Fibroblast of the conjunctiva (primary cell): ENCODE data around the gene TM7SF3.

ENCODE experiments used
- DNase-seq: peaks from one replicate; pipeline ENCODE4 v3.0.0-alpha.2; 2010; ENCODE audit warnings: low read depth

The TM7SF3 gene

DNA sequence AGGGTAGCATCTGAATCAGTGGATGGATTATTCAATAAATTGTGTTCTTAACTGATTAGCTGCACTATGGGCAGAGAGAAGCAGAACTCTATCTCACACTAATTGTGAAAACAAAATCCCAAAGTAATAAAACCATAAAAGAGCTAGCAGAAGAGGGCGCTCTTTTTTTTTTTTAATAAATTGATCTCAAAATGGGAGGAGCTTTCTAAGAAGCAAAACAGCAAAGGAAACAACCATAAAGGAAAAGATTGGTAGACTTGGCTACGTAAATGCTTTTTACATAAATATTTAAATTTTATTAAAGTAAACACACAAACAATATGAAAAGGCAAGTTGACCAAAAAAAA lies 1.5 kb upstream of the TM7SF3 start:
- no peak for DNase-seq

DNA sequence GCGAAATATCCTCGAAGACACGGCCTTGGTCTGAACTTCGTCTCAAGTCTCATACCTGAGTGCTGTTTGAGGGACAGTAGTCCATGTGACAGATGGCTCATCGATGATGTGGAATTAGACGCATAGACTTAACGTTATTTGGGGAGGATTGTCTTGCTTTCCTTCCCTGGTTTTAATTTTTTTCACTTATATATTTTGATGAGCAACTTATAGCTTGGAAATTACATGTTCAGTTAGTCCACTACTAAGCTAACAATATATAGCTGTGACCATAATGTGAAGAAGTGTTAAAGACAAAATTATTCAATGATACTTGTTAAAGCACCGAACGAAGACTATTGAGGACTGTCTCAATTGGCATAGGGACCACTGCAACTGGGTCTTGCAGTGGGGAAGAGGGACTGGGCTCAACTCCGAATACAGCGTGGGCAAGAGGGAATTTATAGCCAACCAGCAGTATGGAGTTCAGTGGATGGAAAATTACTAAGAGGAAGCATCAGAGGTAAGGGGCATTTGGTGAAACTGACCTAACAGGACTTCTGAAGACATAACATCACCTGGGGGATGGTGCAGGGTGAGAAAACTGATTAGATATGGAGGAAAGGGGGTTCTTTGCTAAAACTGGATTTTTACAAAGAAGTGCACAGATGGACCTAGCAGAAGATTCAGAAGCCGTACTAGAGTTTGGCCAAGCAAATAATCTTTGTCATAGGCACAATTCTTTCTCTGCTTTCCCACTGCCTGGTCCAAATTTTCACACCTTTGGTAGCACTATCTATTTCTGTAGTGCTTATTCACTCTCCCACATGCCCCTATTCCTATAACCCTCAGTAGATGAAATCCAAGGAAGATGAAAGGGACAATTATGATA lies 910 bp upstream of the TM7SF3 start:
- DNase-seq, result no peak

DNA sequence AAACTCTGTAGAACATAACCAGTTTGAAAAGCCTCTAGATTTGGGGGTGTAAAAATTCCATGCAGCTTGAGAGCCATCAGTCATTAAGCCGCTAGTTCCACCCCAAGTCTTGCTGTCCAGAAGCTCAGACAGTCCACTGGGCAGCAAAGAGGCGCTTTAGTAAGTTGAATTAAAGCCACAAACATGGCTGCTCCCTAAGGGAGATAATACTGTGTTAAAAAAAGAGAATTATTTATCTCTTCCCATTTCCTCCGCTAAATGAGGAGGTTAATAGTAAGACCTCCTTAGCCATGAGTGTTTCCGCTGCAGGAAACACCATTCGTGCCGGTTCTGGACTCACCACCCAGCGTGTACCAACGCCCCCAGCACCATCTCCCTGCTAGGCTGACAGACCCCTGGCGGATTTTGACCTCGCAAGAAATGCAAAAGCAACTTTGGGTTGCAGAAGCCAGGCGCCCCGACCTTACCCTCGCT lies 536 bp downstream of the TM7SF3 start:
- peak; percentile 13 for DNase-seq

DNA sequence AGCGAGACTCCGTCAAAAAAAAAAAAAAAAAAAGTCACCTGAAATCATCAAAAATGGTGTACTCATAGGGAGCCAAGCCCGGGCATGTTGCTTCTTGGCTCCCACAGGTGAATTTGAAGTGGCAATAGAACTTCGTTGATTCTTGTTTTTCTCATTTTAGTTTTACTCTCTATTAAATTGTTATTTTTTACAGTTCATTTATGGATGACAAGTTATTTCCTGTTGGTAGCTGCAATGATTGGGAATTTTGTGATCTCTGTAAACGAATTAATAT lies 1.3 kb downstream of the TM7SF3 start:
- DNase-seq, result no peak

DNA sequence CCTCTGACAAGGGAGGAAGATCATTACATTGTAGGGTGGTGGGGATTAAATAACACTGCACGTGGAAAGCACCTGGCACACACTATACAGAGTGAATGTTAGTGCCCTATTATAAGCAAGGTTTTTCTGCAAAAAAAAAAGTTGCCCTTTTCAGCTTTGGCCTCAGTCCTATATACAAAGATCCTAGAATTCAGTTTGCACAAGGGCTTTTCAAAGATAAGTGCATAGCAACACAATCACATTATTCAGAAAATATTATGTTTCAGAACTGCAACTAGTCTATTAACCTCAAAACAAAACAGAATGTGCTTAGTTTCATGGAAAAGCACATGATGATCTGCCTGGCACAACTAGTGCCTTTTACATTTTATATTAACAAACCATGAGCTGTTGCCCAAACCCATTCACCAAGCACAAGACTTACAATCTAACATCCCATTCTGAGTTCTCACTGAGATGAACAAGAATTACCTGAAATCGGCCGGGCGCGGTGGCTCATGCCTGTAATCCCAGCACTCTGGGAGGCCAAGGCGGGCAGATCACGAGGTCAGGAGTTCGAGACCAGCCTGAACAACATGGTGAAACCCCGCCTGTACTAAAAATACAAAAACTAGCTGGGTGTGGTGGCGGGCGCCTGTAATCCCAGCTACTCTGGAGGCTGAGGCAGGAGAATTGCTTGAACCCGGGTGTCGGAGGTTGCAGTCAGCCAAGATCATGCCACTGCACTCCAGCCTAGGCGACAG lies 1.8 kb downstream of the TM7SF3 start:
- DNase-seq, result no peak

DNA sequence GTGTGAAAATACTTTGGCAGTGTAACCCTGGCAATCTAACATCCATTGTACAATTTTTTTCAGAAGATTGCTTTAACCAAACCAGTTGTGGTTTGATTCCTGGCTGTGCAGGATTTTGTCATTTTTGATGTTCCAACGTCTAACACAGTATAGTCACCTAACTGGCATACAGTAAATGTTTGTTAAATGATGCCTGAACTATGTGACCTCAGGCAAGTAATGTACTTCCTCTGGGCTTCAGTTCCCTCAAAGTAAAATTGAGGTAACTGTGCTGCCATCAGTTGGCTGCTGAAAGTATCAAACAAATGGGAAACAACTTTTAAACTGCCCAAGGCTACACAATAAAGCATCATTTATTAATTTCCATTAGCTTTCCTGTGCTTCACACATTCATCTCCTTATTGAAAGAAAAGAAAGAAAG lies 4.3 kb downstream of the TM7SF3 start:
- no peak for DNase-seq

DNA sequence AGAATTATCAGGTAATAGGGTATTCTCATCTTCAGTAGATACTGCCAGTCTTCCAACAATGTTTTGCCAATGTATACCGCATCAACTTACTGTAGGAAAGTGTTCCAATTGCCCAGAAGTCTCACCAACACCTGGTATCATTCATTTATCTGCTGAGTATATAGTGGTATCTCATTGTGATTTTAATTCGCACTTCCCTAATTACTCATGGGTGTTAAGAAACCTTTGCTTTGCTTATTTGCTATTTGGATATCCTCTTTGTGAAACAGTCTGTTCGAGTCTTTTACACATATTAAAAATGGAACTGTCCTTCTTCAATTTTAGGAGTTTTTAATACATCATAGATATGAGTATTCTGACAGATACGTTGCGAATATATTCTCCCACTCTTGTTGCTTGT lies 6.1 kb downstream of the TM7SF3 start:
- DNase-seq, result no peak

DNA sequence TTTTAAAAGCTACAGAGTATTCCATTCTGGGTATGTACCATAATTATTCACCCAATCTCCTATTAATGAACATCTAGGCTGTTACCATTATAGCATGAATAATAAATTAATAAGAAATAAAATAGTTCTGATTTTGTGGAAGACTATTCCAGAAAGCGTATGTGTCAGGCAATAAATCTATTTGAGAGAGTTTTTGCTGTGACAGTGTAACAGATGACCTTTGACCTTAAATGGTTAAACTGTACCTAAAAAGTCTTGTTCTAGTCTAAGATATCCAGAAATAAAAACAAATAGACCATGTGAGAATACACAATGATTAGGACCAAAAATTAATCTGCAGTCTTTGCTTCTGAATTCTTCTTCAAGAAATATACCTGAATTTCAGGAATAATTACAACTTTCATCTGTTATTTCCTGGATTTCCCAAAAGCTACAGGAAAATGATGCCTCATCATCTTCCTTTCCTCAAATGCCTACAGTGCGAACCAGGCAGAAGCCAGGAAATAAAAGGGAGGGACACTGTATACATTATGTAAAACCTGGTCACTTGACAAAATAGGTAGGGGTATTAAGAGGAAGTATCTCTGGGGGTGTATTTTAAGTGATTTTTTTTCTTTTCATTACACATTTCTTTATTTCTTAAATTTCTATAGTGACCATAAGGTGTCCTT lies 7.3 kb downstream of the TM7SF3 start:
- no peak for DNase-seq

DNA sequence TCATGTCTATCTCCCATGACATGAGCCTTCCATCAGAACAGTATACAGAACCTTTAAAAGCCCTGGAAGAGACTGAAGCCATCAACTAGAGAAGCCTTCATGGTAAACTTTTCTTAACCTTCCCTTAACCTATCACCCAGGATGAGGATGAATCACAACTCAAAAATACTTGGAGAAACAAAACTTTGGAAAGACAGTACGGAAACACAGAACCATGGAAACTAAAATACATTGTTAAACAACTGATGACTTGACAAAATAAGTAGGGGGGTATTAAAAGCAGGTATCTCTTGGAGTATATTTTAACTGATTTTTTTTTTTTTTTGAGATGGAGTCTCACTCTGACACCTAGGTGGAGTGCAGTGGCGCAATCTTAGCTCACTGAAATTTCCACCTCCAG lies 8.7 kb downstream of the TM7SF3 start:
- no peak for DNase-seq

DNA sequence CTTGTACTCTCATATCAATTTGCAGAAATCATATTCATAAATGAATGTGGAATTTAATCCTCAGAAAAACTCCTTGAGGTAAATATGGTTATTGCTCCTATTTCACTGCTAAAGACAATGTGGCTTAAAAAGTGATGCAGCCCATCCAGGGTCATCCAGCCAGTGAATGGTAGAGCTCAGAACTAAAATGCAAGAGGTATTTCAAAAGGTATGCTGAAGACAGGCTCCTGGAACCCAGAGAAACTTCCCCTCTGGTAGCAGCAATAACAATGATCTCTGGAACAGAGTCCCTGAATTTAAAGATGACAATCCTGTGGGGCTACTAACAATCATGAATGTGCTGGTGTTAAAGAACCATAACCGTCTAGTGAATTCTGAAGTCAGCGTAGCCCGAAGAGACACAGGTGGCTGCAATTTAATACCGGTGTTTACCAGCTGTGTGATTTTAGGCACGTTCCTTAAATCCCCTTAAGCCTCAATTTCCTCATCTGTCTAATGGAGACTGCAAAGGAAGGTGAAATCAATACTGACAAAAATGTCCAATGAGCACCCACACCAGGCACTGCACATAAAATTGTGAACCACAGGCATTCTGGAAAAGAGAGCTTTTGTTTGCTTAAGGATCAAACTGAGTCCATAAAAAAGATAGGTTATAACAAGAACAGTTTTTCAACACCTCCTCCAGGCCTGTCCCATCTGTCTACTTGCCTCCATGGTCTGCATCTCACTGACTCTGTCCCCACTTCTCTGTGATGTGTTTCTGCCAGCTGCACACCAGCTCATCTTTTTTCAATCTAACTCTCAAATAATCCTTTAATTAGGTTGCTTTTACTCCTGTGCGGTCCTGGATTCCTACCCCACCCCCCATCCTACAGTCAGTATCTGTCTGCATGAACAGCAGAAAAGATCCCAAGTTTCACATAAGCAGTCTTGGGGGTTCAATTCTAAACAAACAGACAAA lies 10.5 kb downstream of the TM7SF3 start:
- DNase-seq, result no peak

DNA sequence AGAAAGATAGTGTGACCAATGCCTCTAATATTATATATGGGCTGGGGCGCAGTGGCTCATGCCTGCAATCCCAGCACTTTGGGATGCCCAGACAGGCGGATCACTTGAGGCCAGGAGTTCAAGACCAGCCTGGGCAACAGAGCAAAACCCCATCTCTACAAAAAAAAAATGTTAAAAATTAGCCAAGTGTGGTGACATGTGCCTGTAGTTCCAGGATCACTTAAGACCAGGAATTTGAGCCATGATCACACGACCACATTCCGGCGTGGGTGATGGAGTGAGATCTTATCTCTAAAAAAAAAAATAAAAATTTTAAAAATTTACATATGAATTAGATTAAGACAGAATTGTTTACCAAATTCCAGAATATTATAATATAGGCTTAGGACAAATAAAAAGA lies 12.0 kb downstream of the TM7SF3 start:
- DNase-seq, result no peak

DNA sequence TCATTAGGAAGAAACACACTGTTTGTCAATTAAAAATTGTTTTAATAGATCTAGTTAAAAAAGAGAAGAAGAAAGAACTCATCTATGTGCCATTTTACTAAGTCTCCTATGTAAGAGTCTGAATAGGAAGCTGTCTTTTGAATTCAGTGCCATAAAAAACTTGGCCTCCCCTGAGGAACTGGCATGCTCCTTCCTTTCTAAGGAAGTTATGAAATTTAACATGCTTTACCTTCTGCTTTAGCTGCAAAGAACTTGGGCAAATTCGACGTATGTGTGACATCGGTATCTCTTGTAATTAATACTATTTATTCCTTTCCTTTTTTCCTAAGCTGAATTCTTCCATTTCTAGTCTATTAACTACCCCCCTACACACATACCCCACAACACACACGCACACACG lies 12.5 kb downstream of the TM7SF3 start:
- no peak for DNase-seq

DNA sequence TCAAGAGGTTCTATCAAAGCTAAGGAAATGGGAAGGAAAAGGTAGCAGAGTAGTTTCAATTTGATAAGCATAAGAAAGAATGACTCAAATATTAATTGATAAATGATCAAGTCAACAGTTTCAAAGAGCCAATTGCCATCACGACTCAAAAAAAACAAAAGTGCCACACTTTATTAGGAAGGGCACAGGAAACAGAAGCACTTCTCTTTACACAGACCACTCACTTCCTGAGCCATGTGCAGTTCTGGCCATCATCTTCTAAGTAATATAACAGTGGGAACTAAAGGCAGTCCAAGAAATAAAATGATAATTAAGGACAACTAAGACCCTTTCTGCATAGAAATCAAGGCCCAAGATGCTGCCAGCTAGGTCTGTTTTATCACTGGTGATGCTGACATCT lies 13.2 kb downstream of the TM7SF3 start:
- no peak for DNase-seq

DNA sequence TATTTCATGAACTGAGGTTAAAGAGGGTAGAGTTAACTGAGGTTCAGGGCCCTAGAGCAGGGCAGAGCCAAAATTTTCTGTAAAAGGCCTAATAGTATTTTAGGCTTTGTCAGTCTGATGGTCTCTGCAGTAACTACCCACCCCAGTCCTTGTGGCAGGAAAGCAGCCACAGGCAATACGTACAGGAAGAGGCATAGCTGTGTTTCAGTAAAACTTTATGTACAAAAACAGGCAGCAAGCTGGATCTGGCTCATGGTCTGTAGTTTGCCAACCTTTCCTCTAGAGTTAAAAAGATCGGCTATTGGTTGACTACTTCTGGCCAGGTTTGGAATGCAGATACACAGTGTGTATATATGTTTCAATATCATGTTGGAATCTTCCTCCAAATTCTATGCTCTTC lies 17.2 kb downstream of the TM7SF3 start:
- no peak for DNase-seq

DNA sequence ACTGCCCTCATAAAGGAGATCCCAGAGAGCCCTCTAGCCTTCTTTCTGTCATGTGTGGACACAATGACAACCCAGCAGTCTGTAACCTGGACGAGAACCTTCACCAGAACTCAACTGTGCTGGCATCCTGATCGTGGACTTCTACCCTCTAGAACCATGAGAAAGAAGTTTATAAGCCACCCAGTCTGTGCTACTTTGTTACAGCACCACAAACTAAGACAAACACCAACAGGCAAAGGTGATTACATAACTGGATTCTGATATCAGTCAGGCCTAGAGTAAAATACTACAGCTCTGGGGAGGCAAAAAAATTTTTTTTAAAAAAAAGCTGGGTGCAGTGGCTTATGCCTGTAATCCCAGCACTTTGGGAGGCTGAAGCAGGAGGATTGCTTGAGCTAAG lies 18.5 kb downstream of the TM7SF3 start:
- no peak for DNase-seq

DNA sequence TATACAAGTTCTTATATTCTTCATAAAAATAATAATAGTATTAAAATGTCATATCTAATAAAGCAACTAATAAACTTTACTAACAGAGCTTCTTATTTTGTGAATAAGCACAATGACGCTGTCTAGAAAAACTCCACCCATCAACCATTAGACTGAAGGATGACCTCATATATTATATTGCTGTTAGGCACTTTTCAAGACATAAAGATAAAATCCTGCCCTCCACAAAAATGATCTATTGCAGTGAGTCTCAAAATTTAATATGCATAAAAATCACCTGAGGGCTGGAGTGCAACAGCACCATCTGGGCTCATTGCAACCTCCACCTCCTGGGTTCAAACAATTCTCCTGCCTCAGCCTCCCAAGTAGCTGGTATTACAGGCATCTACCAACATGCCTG lies 20.1 kb downstream of the TM7SF3 start:
- no peak for DNase-seq

DNA sequence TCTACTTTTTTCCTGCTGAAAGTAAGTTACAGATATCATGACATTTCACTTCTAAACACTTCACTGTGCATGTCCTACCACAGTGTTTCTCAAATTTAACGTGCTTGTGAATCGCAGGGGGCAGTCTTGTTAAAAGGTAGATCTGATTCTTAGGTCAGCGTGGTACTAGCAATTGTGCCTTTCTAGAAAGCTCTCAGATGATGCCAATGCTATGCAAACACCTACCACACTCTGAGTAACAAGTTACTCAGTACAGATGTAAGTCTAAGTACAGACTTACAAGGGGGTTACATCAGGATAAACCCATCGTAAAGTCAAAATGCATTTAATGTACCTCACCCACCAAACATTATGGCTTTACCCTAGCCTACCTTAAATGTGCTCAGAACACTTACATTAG lies 22.4 kb downstream of the TM7SF3 start:
- no peak for DNase-seq

DNA sequence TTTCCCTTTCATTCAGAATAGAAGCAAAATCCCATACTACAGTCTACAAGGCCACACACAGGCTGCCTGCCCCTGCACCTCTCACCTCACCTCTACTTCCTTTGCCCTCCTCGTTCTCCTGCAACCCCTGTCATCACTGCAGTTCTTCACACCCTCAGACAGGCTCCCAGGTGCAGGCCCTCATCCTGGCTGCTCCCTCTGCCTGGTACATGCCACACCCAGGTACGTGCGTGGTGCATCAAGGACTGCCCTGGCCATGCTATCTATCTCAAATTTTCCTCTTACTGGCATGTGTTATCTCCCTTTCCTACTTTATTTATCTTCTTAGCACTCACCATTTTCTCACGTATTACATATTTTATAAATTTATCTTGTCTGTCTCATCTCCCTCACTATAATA lies 24.3 kb downstream of the TM7SF3 start:
- no peak for DNase-seq

DNA sequence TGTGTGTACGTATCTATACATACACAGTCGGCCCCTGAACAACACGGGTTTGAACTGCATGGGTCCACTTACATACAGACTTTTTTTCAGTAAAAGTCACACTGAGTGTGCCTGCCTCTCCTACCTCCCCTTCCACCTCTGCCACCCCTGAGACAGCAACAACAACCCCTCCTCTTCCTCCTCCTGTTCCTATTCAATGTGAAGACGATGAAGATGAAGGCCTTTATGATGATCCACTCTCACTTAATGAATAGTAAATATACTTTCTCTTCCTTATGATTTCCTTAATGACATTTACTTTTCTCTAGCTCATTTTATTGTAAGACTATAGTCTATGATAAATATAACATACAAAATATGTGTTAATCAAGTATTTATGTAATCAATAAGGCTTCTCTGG lies 25.5 kb downstream of the TM7SF3 start:
- DNase-seq, result no peak

DNA sequence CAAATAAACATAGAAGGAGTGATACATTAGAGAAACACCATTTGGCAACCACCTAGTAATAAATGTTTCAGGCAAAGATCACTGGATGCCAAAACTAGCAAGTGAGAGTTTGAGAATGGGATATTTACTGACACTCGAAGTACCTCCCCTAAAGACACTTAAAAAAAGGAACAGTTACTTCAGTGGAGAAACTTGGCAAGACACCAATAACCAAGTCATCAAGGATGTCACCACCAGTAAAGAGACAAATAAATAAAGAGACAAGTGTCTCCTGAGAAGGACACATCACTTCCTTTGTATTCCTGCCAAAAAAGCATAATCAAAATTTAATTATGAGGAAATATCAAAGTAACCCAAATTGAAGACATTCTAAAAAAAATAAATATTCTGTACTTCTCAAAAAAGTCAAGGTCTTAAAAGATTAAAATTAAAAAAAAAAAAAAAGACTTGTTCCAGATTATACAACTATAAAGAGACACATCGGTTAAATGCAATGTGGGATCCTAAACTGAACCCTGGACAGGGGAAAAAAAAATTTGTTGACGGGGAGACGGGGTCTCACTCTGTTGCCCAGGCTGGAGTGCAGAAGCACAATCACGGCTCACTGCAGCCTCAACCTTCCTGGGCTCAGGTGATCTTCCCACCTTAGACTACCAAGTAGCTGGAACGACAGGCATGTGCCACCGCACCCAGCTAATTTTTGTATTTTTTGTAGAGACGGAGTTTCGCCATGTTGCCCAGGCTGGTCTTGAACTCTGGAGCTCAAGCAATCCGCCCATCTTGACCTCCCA lies 26.4 kb downstream of the TM7SF3 start:
- no peak for DNase-seq

DNA sequence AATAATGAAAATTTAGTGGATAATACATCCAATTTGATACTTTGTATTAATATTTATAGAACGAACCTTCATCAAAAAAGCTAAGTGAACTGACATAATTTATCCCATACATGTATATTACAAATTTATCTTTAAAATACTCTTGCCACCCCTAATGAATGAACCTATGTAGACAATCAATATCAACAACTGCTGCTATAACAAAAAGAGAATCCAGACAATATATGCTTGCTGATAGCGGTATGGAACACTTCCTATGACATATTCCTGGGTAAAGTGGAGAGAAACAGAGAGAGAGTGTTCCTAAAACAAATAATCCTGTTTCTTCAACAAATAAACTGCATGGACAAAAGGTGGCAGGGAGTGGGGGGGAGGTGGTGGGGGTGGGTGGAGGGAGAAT lies 31.3 kb downstream of the TM7SF3 start:
- DNase-seq, result no peak
